GM20000 (cell line): ENCODE data around the gene SYNE1.
A peak's percentile ranks its signal among the peaks of the same experiment; 100 is the strongest.
"Not testable (repeated sequence)": the region's sequence is repeated elsewhere in the genome, so short reads cannot be mapped to it uniquely, and the experiment has no call there.

ENCODE experiments used
- DNase-seq: peaks from one replicate; pipeline ENCODE4 v3.0.0; 2012; ENCODE audit warnings: low spot score
- CTCF ChIP-seq: IDR thresholded peaks from 2 replicates; pipeline ENCODE4 v1.5.1; 2012; ENCODE audit warnings: mild to moderate bottlenecking, control low read depth; ENCODE audit errors: extremely low read depth, missing control alignments

SYNE1 gene

GRCh38 chr6:152636609-152637295 lies 410 bp downstream of the SYNE1 start:
- DNase-seq, result peak; percentile 45
- no peak for TF ChIP-seq CTCF

GRCh38 chr6:152636021-152636608 lies 1.0 kb downstream of the SYNE1 start:
- peak; percentile 22 for DNase-seq
- no peak for TF ChIP-seq CTCF

- DNase-seq, result no peak
- no peak for TF ChIP-seq CTCF
These were observed 2.4 kb downstream of the SYNE1 start for GRCh38 chr6:152634773-152635172.

- DNase-seq, result no peak
- no peak for TF ChIP-seq CTCF
These were observed 4.9 kb downstream of the SYNE1 start for GRCh38 chr6:152632121-152632782.

GRCh38 chr6:152631376-152631775 lies 5.8 kb downstream of the SYNE1 start:
- no peak for TF ChIP-seq CTCF
- DNase-seq, result no peak

- no peak for TF ChIP-seq CTCF
- no peak for DNase-seq
These were observed 6.3 kb downstream of the SYNE1 start for GRCh38 chr6:152630832-152631231.

GRCh38 chr6:152625213-152625612 lies 11.9 kb downstream of the SYNE1 start:
- TF ChIP-seq CTCF, result no peak
- DNase-seq, result no peak

GRCh38 chr6:152614776-152615175 lies 22.4 kb downstream of the SYNE1 start:
- not testable (repeated sequence) for DNase-seq
